Peyer's patch (tissue), 4 donors: ENCODE measurements around the gene ZNF669. TPM values are rescaled to one million over a fixed set of nuclear protein-coding genes. Genes with fewer than 3 reads are reported as not detected.

Source experiments
- DNase-seq, 3 donors: peaks; one replicate each; pipeline ENCODE4 v3.0.0-alpha.2; 2017 to 2019
- H3K27ac ChIP-seq, 4 donors: fragments of 200-600 bp; sonication (generic); one replicate each; pipeline ENCODE4 v1.5.1; 2016 to 2019
- H3K27me3 ChIP-seq, 2 donors: fragments of 200-600 bp; sonication (generic); one replicate each; pipeline ENCODE4 v1.5.1; 2019
- H3K36me3 ChIP-seq, 3 donors: fragments of 200-600 bp; sonication (generic); one replicate each; pipeline ENCODE4 v1.5.1; 2016 to 2019
- H3K4me1 ChIP-seq, 4 donors: fragments of 200-600 bp; sonication (generic); one replicate each; pipeline ENCODE4 v1.5.1; 2016 to 2019
- H3K4me3 ChIP-seq, 4 donors: fragments of 200-600 bp; sonication (generic); 1 replicate in 3 of 4; 2 replicates in 1 of 4; pipeline ENCODE4 v1.5.1; 2016 to 2019; ENCODE audit warnings: mild to moderate bottlenecking in 1 of 4
- H3K9me3 ChIP-seq, 4 donors: fragments of 200-600 bp; sonication (generic); one replicate each; pipeline ENCODE4 v1.5.1; 2016 to 2019; ENCODE audit warnings: mild to moderate bottlenecking in 1 of 4
- CTCF ChIP-seq, 6 experiments: fragments of 450-650 bp in 4 of 6; fragments of 200-600 bp in 2 of 6; sonication (generic) in 1 of 6; IDR thresholded peaks; one replicate each; pipeline ENCODE4 v1.5.1; 2017 to 2019; ENCODE audit warnings: antibody characterized with exemption in 6 of 6, mild to moderate bottlenecking in 3 of 6, moderate library complexity in 1 of 6
- POLR2A ChIP-seq, 2 donors: fragments of 450-650 bp; IDR thresholded peaks; one replicate each; pipeline ENCODE4 v1.5.1; 2017; ENCODE audit warnings: antibody characterized with exemption in 2 of 2, mild to moderate bottlenecking in 2 of 2, moderate library complexity in 2 of 2
- total RNA-seq, 4 donors: library from RNA; depleted of rRNA; stranded (reverse); fragments of >200 nt; gene quantifications; one replicate each; pipeline ENCODE4 v1.1.0, GENCODE V29; 2016

Gene ZNF669
- total RNA-seq, 4 donors from 2014 or later, result 2.3 to 5.8 (median 2.7) TPM

- peak; percentile 96 to 98 (median 97) for DNase-seq
- Histone ChIP-seq H3K9me3 (no peaks in the 10 kb centered on the region), H3K27me3 (no peaks in the 10 kb centered on the region), H3K36me3 (no peaks in the 10 kb centered on the region), H3K4me1 (peaks cover 0 to 6% (median 3%) of the 10 kb centered on the region in 4 donors), H3K27ac (peak within 1 kb of the TSS; percentile 45 to 79 (median 67)), H3K4me3 (peak within 1 kb of the TSS; percentile 69 to 87 (median 81))
- TF ChIP-seq POLR2A (IDR thresholded peaks at IDR 0.05), result peak in 1 of 2 donors; percentile 53
- no peak for TF ChIP-seq CTCF (IDR thresholded peaks at IDR 0.05)
These were observed 25.7 kb downstream of the ZNF669 start, which contains the start of gene ZNF670 for GRCh38 chr1:247078258-247079140. Gene ZNF670 (minus strand): TSS chr1:247078811. CDS start chr1:247078596, 215 bp downstream.

DNA sequence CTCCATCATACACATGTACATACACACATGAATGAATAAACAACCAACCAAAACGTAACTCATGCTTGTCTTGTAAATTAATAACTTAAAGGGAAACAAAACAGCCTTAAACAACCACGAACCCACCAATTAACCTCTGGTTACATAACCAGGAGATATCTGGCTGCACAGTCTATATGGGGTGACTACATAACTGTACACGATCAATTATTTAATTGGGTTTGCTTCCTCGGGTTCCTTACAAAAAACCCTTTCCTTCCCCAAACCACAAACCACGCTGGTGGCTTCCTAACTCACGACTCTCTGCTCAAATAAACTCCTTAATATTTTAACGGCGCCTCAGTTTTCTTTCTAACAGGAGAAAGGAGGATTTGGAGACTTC is 26.3 kb downstream of the ZNF669 start:
- H3K4me3 ChIP-seq, result peak overlapping the region; percentile 69 to 87 (median 81)
- DNase-seq, result no peak
- peaks cover 0 to 6% (median 3%) of the 10 kb centered on the region in 4 donors for H3K4me1 ChIP-seq
- peak overlapping the region; percentile 45 to 79 (median 67) for H3K27ac ChIP-seq
- H3K9me3 ChIP-seq, result no peaks in the 10 kb centered on the region
- H3K27me3 ChIP-seq, result no peaks in the 10 kb centered on the region
- TF ChIP-seq POLR2A (IDR thresholded peaks at IDR 0.05) (no peak), CTCF (IDR thresholded peaks at IDR 0.05) (no peak)
- H3K36me3 ChIP-seq, result no peaks in the 10 kb centered on the region

DNA sequence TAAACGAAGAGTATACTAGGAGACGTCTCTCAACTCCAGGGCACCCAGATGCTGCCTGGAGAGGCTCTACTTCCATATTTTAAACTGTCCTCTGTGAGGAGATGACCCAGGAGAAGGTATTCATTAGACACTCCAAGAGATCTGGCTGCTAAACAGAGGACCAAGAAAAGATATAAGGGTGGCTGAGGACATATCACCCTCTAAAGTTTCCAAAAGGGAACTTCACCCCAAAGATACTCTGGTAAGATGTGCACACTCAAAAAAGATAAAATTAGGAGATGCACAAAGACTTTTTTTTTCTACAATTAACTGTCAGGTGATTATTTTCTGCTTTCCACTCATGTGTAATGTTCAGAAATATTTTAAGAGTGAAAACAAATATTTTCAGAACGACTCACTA is 26.9 kb downstream of the ZNF669 start:
- DNase-seq, result no peak
- TF ChIP-seq CTCF (IDR thresholded peaks at IDR 0.05) (no peak), POLR2A (IDR thresholded peaks at IDR 0.05) (no peak)
- Histone ChIP-seq H3K9me3 (no peaks in the 10 kb centered on the region), H3K4me3 (no peak overlapping the region), H3K27ac (no peak overlapping the region), H3K27me3 (no peaks in the 10 kb centered on the region), H3K36me3 (no peaks in the 10 kb centered on the region), H3K4me1 (peaks cover 0 to 6% (median 3%) of the 10 kb centered on the region in 4 donors)

DNA sequence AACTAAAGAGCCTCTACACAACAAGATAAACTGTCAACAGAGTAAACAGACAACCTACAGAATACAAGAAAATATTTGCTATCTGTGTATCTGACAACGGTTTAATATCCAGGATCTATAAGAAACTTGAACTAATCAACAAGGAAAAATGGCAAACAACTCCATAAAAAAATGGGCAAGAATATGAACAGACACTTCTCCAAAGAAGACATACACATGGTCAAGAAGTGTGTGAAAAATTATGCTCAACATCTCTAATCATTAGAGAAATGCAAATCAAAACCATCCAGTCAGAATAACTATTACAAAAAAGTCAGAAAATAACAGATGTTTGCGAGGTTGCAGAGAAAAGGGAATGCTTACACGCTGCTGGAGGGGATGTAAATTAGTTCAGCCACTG is 33.5 kb downstream of the ZNF669 start:
- no peak for DNase-seq
- peaks cover 0 to 3% (median 0%) of the 10 kb centered on the region in 4 donors for H3K9me3 ChIP-seq
- no peak overlapping the region for H3K4me3 ChIP-seq
- no peak for TF ChIP-seq CTCF (IDR thresholded peaks at IDR 0.05)
- TF ChIP-seq POLR2A (IDR thresholded peaks at IDR 0.05), result no peak
- no peaks in the 10 kb centered on the region for H3K27me3 ChIP-seq
- H3K4me1 ChIP-seq, result no peaks in the 10 kb centered on the region
- H3K27ac ChIP-seq, result no peak overlapping the region
- H3K36me3 ChIP-seq, result no peaks in the 10 kb centered on the region

GRCh38 chr1:247064304-247064703 is 39.9 kb downstream of the ZNF669 start:
- Histone ChIP-seq H3K4me3 (no peak overlapping the region), H3K9me3 (peaks cover 0 to 5% (median 0%) of the 10 kb centered on the region in 4 donors), H3K4me1 (no peaks in the 10 kb centered on the region), H3K27me3 (no peaks in the 10 kb centered on the region), H3K27ac (no peak overlapping the region), H3K36me3 (no peaks in the 10 kb centered on the region)
- DNase-seq, result no peak
- TF ChIP-seq POLR2A (IDR thresholded peaks at IDR 0.05), result no peak
- TF ChIP-seq CTCF (IDR thresholded peaks at IDR 0.05), result no peak
